ENCODE measurements around the gene TANK.

TANK gene

GRCh38 chr2:161159456-161160225 lies 587 bp upstream of the TANK start:
- H3K27me3 ChIP-seq: no peaks in the 10 kb centered on the region
- TF ChIP-seq CTCF (IDR thresholded peaks at IDR 0.05; ENCODE audit: low read depth, low read length): no peak
- DNase-seq: no peak
- no peaks in the 10 kb centered on the region for H3K9me3 ChIP-seq
- no peaks in the 10 kb centered on the region for H3K36me3 ChIP-seq
- peak overlapping the region; percentile 52 for H3K4me3 ChIP-seq (ENCODE audit: low read depth, low read length)
- H3K4me1 ChIP-seq: no peaks in the 10 kb centered on the region

DNA sequence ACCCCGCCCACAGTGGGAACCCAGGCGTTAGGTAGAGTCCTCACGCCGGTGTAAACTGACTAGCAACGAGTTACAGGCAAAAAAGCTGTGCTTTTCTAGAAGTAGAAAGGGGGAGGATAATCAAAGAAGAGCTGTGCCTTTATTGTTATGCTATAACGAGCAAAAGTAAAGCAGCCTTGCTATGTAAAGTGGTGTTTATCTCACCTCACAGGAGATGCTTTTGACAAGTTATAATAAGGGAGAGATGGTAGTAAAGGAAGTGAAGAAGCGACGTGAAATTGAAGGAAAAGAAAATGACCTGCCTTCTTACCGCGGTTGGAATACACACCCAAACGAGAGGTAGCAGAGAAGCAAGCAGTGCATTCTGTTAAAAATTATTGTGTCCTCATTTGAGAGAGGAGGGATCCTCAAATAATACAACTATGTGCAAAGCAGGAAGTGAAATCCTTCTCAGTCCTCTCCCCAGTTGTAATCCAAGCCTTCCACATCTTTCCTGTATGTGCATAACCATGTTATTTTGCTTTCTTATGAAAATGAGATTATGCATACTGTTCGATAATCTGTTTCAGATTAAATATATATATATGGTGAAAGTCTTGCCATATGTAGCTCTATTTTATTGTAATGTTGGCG lies 962 bp downstream of the TANK start:
- no peaks in the 10 kb centered on the region for H3K9me3 ChIP-seq
- no peaks in the 10 kb centered on the region for H3K27me3 ChIP-seq
- TF ChIP-seq CTCF (IDR thresholded peaks at IDR 0.05; ENCODE audit: low read depth, low read length): no peak
- DNase-seq: no peak
- peak overlapping the region; percentile 90 for H3K4me3 ChIP-seq (ENCODE audit: low read depth, low read length)
- H3K4me1 ChIP-seq: no peaks in the 10 kb centered on the region
- no peaks in the 10 kb centered on the region for H3K36me3 ChIP-seq

DNA sequence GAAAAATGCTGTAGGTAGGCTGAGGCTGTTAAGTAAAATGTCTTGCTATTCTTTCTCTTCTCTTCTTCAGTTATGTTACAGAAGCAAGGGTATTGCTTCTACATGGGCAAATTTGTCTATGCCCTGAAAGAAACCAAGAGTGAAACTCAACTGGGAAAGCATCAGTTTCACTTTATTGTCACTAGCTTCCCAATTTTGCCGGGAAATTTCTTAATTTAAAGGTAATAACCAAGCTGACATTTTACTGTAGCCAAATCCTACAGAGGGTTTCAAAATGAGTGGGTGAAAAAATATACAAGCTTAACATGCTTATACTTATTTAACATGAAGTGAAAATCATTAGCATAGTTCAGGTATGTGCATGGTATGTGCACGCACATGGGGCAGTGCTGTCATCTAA lies 3.2 kb downstream of the TANK start:
- H3K36me3 ChIP-seq: no peaks in the 10 kb centered on the region
- TF ChIP-seq CTCF (IDR thresholded peaks at IDR 0.05; ENCODE audit: low read depth, low read length): no peak
- H3K9me3 ChIP-seq: no peaks in the 10 kb centered on the region
- no peaks in the 10 kb centered on the region for H3K27me3 ChIP-seq
- H3K4me1 ChIP-seq: no peaks in the 10 kb centered on the region
- no peak overlapping the region for H3K4me3 ChIP-seq (ENCODE audit: low read depth, low read length)
- no peak for DNase-seq

DNA sequence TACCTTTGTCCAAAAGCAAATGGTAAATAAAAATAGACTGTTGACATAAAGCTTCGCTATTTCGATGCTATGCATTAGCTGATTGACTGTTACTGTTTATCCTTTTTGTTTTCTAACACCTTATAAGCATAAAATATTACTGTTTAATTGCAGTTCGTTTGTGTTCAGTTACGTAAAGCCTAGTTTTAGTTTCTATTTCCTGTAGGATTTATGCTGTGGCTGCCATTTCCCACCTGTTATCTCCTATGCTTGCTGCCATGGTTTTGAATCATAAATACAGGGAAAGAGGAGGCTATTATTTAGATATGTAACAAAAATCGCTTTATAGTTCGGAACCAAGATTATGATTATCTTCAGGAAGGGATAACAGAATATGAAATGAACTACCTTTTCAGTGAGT lies 3.9 kb downstream of the TANK start:
- TF ChIP-seq CTCF (IDR thresholded peaks at IDR 0.05; ENCODE audit: low read depth, low read length): no peak
- Histone ChIP-seq H3K27me3 (no peaks in the 10 kb centered on the region), H3K36me3 (no peaks in the 10 kb centered on the region), H3K4me3 (ENCODE audit: low read depth, low read length) (no peak overlapping the region), H3K9me3 (no peaks in the 10 kb centered on the region), H3K4me1 (no peaks in the 10 kb centered on the region)
- DNase-seq: no peak

GRCh38 chr2:161165266-161165665 lies 5.0 kb downstream of the TANK start:
- TF ChIP-seq CTCF (IDR thresholded peaks at IDR 0.05; ENCODE audit: low read depth, low read length): no peak
- DNase-seq: no peak
- Histone ChIP-seq H3K27me3 (no peaks in the 10 kb centered on the region), H3K4me3 (ENCODE audit: low read depth, low read length) (no peak overlapping the region), H3K4me1 (no peaks in the 10 kb centered on the region), H3K36me3 (no peaks in the 10 kb centered on the region), H3K9me3 (no peaks in the 10 kb centered on the region)

GRCh38 chr2:161165811-161166210 lies 5.6 kb downstream of the TANK start:
- no peaks in the 10 kb centered on the region for H3K4me1 ChIP-seq
- no peak overlapping the region for H3K4me3 ChIP-seq (ENCODE audit: low read depth, low read length)

More at GRCh38 chr2:161165811-161166210, 5.6 kb downstream of the TANK start:
- no peak for TF ChIP-seq CTCF (IDR thresholded peaks at IDR 0.05; ENCODE audit: low read depth, low read length)
- Histone ChIP-seq H3K36me3 (no peaks in the 10 kb centered on the region), H3K27me3 (no peaks in the 10 kb centered on the region), H3K9me3 (no peaks in the 10 kb centered on the region)
- DNase-seq: no peak
